HFFc6 (cell line): ENCODE results near the gene GPC5. TPM values are rescaled to one million over a fixed set of nuclear protein-coding genes. Genes with fewer than 3 reads are reported as not detected.

Source experiments
- DNase-seq: peaks from one replicate; pipeline ENCODE4 v3.0.0-alpha.2; 2018
- H3K27ac Mint-ChIP-seq: 2 replicates; pipeline ENCODE4 v1.8.0; 2020; ENCODE audit warnings: mild to moderate bottlenecking, mixed read lengths
- H3K27me3 Mint-ChIP-seq: 2 replicates; pipeline ENCODE4 v1.8.0; 2021; ENCODE audit warnings: mild to moderate bottlenecking, moderate library complexity, mixed read lengths; ENCODE audit not compliant: insufficient read depth
- H3K36me3 Mint-ChIP-seq: 2 replicates; pipeline ENCODE4 v1.8.0; 2021; ENCODE audit warnings: low read depth, mixed read lengths
- H3K4me1 Mint-ChIP-seq: 2 replicates; pipeline ENCODE4 v1.8.0; 2020; ENCODE audit warnings: low read depth, mixed read lengths
- H3K4me3 Mint-ChIP-seq: 2 replicates; pipeline ENCODE4 v1.8.0; 2020; ENCODE audit warnings: mild to moderate bottlenecking, moderate library complexity, mixed read lengths
- H3K9me3 Mint-ChIP-seq: 2 replicates; pipeline ENCODE4 v1.8.0; 2020; ENCODE audit warnings: mild to moderate bottlenecking, mixed read lengths
- total RNA-seq, 6 experiments: library from RNA; stranded (reverse); fragmentation: NEBNext Ultra II Directional; extraction: Animal tissue kit (Norgen Biotek cat#: 25700); gene quantifications; 2 replicates in 1 of 6; 3 replicates in 5 of 6; pipeline ENCODE4 v1.2.3, GENCODE V29; 2021
- TF ChIP-seq, protein P1 (sequence below): fragments of 200-600 bp; sonication (generic); IDR thresholded peaks from 2 replicates; pipeline ENCODE4 v1.5.0; 2021; ENCODE audit warnings: antibody characterized with exemption, mild to moderate bottlenecking

GPC5 gene
- total RNA-seq, 6 experiments from 2014 or later = 0.06 TPM; not detected in 5

DNA sequence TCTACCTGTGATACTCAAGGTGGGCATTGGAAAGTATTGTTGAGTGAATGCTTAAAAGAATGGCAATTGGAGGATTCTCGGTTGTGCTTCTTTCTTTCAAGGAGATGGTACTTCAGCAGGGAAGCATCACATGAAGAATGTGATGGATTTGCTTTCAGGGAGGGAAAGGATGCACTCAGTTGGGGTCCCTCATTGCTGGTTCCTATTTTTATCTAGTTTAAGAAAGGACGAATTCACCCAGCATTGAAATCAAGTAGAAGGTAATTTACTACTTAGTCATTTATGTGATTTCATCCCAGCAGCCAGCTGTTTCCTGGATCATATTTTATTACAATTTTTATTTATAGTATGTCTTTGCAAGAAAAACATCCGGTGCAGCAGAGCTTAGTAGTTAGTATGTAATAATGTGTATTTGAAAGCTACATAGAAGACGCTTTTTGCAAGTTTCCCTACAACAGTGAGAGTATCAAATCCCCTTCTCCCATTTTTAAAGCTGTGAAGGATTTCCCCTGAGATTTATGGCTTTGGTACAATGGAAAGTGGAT, 417.9 kb downstream of the GPC5 start:
- H3K27ac Mint-ChIP-seq = no peak overlapping the region

DNA sequence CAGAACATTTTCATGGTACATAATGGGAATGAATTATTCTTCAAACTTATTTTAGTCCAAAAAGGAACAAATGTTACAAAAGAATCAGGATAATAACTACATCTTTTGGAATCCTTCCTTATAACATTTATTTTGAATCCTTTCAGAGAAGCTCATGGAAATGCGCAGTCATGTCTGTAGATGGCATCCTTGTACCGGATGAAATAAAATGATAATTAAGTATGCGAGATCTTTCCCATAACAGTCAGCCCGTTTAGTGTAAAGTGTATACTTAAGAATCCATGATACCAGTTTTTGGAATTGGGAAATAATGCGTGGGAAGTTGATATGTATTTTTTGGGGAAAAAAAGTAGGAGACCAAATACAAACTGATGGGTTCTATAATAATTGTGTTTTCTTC, 418.8 kb downstream of the GPC5 start:
- Mint-ChIP-seq H3K27ac (no peak overlapping the region), H3K27me3 (no peaks in the 10 kb centered on the region), H3K9me3 (peaks cover 19% of the 10 kb centered on the region), H3K4me3 (no peak overlapping the region), H3K4me1 (no peaks in the 10 kb centered on the region), H3K36me3 (no peaks in the 10 kb centered on the region)
- DNase-seq = no peak
- TF ChIP-seq, protein P1, sequence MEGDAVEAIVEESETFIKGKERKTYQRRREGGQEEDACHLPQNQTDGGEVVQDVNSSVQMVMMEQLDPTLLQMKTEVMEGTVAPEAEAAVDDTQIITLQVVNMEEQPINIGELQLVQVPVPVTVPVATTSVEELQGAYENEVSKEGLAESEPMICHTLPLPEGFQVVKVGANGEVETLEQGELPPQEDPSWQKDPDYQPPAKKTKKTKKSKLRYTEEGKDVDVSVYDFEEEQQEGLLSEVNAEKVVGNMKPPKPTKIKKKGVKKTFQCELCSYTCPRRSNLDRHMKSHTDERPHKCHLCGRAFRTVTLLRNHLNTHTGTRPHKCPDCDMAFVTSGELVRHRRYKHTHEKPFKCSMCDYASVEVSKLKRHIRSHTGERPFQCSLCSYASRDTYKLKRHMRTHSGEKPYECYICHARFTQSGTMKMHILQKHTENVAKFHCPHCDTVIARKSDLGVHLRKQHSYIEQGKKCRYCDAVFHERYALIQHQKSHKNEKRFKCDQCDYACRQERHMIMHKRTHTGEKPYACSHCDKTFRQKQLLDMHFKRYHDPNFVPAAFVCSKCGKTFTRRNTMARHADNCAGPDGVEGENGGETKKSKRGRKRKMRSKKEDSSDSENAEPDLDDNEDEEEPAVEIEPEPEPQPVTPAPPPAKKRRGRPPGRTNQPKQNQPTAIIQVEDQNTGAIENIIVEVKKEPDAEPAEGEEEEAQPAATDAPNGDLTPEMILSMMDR = no peak

More for the DNA sequence above, 417.9 kb downstream of the GPC5 start:
- no peaks in the 10 kb centered on the region for H3K36me3 Mint-ChIP-seq
- H3K4me3 Mint-ChIP-seq = no peak overlapping the region
- no peaks in the 10 kb centered on the region for H3K4me1 Mint-ChIP-seq
- peaks cover 15% of the 10 kb centered on the region for H3K9me3 Mint-ChIP-seq
- no peak for DNase-seq
- H3K27me3 Mint-ChIP-seq = no peaks in the 10 kb centered on the region
- TF ChIP-seq, protein P1 = no peak

DNA sequence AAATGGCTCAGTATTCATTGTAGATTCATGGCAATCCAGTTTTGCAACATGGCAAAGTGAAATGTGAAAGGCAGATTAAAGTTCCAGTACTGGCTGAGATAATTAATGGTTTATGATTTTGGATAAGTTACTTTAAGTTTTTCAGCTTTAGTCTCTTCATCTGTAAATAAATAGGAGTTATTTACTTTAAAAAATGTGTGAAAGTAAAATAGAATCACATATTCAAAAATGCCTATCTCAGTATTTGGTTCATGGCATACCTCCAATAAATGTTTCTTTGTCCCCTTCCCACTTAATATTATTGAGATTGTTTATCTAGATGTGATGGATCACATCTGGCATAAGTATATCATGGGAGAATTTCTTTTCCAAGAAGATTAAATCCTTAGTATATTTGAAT, 426.0 kb downstream of the GPC5 start:
- no peaks in the 10 kb centered on the region for H3K4me1 Mint-ChIP-seq
- no peak overlapping the region for H3K4me3 Mint-ChIP-seq
- H3K9me3 Mint-ChIP-seq = peaks cover 35% of the 10 kb centered on the region
- no peak overlapping the region for H3K27ac Mint-ChIP-seq
- TF ChIP-seq, protein P1 = no peak
- no peaks in the 10 kb centered on the region for H3K36me3 Mint-ChIP-seq
- no peaks in the 10 kb centered on the region for H3K27me3 Mint-ChIP-seq
- no peak for DNase-seq

DNA sequence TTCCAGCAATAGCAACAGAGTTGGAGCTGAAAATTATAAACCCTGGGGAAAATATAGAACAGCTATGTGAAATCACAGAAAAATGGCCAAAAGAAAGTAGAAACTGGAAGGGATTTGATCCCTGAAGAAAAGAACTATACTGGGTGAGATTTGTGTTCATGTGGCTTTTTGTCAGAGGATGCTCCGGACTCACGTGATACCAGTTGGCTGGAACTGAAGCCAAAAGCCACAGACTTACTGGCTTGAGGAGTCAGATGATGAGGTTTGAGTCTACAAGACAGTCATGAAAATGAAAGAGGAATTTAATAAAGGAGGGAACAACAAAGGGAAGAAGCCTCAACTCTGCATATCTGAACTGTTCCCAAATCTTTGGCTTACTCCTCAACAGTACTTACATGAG, 427.1 kb downstream of the GPC5 start:
- TF ChIP-seq, protein P1 = no peak
- Mint-ChIP-seq H3K4me3 (no peak overlapping the region), H3K36me3 (no peaks in the 10 kb centered on the region), H3K9me3 (peaks cover 43% of the 10 kb centered on the region), H3K27me3 (no peaks in the 10 kb centered on the region), H3K27ac (no peak overlapping the region), H3K4me1 (no peaks in the 10 kb centered on the region)
- DNase-seq = no peak

DNA sequence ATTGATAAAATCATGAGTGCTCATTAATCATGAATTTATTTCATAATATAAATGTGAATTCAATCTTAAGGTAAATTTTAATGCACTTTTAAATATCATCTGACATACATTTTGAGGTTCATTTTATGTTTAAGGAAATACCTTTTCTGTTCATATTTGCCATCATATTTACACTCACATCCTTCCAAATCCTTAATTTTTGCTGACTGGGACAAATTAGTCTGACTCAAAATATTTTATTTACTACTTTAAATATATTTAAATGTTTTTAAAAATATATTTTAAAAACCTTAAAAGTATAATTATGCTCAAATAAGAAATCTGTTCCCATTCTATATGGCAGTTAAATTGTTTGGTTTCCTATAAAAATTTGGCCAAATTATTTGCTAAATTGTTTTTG, 438.1 kb downstream of the GPC5 start:
- Mint-ChIP-seq H3K4me1 (no peaks in the 10 kb centered on the region), H3K9me3 (peaks cover 44% of the 10 kb centered on the region), H3K36me3 (no peaks in the 10 kb centered on the region), H3K27me3 (no peaks in the 10 kb centered on the region), H3K4me3 (no peak overlapping the region), H3K27ac (no peak overlapping the region)
- TF ChIP-seq, protein P1 = no peak
- no peak for DNase-seq

DNA sequence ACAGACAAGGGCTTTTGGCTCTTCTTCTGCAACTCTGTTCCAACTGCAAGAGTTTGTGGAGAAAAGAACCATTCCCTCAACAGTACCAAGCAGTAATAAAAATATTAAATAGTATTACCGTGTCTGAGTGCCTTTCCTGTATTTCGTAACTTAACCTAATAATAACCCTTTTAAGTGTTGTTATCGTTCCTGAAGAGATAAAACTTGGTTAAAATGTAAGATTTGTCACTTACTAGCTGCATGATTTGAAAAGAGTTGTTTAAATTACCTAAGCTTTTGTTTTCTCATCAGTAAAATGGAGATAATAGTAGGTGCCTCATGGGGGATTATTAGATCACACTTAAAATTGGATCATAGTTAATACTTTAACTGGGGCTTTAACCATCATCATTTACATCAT, 447.2 kb downstream of the GPC5 start:
- Mint-ChIP-seq H3K27me3 (no peaks in the 10 kb centered on the region), H3K9me3 (peaks cover 41% of the 10 kb centered on the region), H3K36me3 (no peaks in the 10 kb centered on the region), H3K4me1 (no peaks in the 10 kb centered on the region), H3K4me3 (no peak overlapping the region), H3K27ac (no peak overlapping the region)
- DNase-seq = no peak
- TF ChIP-seq, protein P1 = no peak
